Right ventricle myocardium inferior (tissue), 1 donor: ENCODE results near the gene NDRG3. TPM values are rescaled to one million over a fixed set of nuclear protein-coding genes. Genes with fewer than 3 reads are reported as not detected.
A peak's percentile ranks its signal among the peaks of the same experiment; 100 is the strongest.

ENCODE experiments used
- ATAC-seq: fragments of 200-7000 bp; cut with Tn5 transposase; one replicate; pipeline ENCODE4 v1.9.1; 2020; ENCODE audit warnings: mild to moderate bottlenecking, moderate library complexity
- DNase-seq: peaks from one replicate; pipeline ENCODE4 v3.0.0; 2021; ENCODE audit errors: missing footprints
- intact Hi-C: fragments of 100-400 bp; cut with DNase I; formaldehyde crosslinking; loops from one replicate; pipeline ENCODE4 v1.11.0; 2022
- total RNA-seq: library from RNA; stranded (reverse); fragmentation: NEBNext Ultra II Directional; extraction: Animal tissue kit (Norgen Biotek cat#: 25700); gene quantifications from one replicate; pipeline ENCODE4 v1.2.1, GENCODE V29; 2021
- donor health status: DM: no; HTN: yes; CAD: no; lungs with severe emphysema.

Gene NDRG3
- total RNA-seq, 1 donor from 2014 or later: 27.9 TPM

DNA sequence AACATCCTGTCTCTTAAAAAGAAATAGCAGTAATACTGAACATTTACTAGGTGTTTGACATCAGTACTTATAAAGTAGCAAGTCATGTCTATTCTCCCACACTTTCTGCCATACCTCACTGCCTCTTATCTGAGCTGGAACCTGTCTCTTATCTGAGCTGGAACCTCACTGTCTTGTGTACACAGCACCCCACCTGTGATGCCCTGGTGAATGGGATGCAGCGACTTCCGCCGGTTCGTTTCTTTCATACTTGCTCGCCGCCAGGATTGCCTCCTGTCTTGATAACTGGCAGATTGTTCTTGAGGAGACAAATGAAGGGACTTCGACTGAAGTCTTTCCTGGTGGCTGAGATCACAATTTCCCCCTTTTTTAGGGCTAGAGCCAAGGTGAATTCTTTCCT lies 24.8 kb upstream of the NDRG3 start:
- intact Hi-C loops: no loop called here
- DNase-seq: no peak
- no peak for ATAC-seq

DNA sequence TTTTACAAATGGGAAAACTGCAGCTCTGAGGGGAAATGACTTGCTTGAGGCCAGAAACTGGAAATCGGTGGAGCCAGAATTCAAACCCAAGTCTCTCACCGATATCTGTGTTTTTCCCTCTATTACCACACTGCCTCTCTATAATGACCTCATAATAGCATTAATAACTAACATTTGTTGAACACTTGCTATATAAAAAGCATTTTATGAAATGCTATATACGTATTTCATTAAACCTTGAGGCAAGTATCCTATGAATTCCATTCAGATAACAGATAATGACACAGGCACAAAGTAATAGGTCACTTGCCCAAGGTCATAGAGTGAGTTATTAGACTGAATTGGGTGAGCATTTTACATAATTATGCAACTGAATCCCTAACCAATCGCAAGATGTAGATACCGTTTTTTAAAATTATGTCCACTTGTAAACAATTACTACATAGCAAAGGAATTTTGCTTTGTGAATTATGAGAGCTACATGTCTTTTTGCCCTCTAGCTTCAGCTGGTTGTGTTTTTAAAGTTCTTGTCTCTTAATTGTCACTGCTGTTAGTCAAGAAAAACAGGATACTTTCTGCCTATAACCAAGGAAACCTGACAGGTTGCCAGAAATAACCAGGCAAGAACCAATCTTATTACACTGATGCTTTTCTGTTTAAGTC lies 23.0 kb upstream of the NDRG3 start:
- ATAC-seq: no peak
- intact Hi-C loops: no loop called here
- DNase-seq: no peak

DNA sequence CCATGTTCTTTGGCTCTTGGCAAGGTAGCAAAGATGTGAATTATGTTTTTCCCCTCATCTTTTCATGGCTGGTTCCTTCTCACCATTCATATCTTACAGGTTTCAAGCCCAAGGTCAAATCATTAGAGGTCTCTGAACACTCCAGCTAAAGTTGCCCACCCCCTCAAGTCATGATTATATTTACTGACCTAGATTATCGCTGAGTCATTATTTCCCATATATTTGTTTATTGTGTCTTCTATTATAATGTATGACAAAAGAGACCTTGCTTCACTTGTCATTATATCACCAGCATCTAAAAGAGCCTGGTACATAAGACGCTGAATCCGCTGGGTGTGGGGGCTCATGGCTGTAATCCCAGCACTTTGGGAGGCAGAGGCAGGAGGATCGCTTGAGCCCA lies 15.2 kb upstream of the NDRG3 start:
- ATAC-seq: no peak
- intact Hi-C loops: no loop called here
- no peak for DNase-seq

DNA sequence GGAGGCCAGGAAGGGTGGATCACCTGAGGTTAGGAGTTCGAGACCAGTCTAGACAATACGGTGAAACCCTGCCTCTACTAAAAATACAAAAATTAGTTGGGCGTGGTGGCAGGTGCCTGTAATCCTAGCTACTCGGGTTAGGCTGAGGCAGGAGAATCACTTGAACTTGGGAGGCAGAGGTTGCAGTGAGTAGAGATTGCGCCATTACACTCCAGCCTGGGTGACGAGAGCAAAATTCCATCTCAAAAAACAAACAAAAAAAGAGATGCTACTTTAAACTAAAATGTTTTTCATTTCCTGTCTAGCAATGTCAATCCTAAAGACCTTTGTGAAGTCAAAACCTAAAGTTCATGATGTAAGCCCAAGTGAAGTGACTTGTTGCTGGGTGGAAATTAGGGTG lies 14.8 kb upstream of the NDRG3 start:
- ATAC-seq (no peak), DNase-seq (no peak)
- intact Hi-C loops: no loop called here

DNA sequence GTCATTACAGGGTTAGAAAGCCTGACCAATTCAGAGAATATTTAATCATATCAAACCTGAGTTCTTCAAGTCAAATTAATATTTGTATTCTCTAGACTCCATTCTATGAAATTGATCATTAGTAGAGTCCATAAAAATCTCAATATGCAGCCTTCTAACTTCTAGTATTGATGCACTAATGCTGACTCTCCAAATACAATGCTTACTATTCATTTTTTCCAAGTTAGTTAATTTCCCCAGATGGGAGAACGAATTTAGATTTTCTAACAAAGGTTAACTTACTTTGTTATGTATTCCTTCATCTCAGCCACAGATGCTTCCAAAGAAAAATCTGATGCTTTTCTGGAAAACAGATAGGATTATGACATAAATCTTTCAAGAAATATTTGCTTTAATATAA lies 12.4 kb upstream of the NDRG3 start:
- ATAC-seq: no peak
- intact Hi-C loops: loop anchor here (10.0 kb wide), 1 partner anchor 213 kb away; the partner anchor contains the start of gene MYL9
- DNase-seq: no peak

DNA sequence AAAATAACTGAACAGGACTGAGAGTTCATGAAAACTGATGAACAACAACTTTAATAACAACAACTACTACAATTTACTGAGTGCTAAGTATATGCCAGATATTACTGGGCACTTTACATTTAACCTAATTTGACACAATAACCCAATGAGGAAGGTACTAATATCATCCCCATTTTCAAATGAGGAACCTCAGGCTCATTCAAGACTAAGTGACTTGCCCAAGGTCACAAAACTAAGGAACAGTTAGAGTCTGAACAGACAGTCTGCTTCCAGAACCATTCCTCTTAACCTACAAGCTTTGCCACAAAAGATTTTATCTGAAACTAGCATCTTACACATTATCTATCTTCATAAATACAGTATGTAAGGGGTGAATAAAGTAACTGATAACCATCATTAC lies 10.6 kb upstream of the NDRG3 start:
- ATAC-seq (no peak), DNase-seq (no peak)
- intact Hi-C loops: loop anchor here (10.0 kb wide), 1 partner anchor 212 kb away; the partner anchor contains the start of gene MYL9

DNA sequence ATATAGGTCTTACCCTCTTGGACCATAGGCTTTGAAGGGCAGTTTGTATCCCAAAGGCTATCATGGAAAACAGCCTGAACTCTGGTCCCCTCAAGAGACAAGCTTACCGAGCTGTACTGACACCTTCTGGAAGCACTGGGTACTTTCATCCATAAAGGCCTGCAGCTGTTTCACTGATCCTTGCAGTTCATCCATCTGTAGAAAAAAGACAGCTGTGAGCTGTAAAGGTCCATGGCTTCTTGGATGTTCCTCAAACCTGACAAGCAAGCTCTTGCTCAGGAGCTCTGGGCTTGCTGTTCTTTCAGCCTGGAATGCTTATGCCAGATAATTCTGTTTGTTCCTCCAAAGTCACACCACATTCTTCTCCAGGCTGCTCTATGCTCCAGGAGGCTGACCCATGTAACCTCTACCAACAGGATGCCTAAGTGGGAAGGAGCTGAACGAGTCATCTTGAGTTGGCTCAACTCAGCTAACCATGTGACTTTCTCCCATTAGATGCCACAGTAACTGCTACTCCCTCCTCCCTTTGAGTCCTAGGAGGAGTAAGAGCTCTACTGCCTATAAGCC lies 8.8 kb upstream of the NDRG3 start:
- intact Hi-C loops: loop anchor here (2.0 to 10.0 kb wide), 2 partner anchors 36 to 210 kb away; partner anchors contain the start of gene MYL9

DNA sequence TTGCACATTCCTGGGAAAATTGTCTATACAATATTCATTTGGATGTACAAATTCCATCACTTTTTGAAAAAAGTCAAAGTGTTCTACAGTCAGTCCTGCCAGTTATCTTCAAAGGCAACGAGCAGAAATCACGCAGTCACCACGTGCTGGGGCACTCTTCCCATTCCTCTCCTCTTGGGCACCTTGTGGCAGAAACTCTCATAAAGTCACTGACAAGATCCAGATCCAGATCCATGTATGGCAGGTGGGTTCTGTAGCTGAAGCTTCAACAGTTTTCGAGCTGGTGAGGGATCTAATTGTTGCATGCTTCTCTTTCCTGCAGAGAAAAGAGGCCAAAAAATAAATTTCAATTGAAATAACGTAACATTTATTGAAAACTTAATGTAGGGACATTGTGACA lies 6.7 kb upstream of the NDRG3 start:
- intact Hi-C loops: loop anchor here (10.0 kb wide), 1 partner anchor 208 kb away; the partner anchor contains the start of gene MYL9
- DNase-seq (no peak), ATAC-seq (no peak)

More for the DNA sequence above, 8.8 kb upstream of the NDRG3 start:
- no peak for DNase-seq
- peak; percentile 91 for ATAC-seq

DNA sequence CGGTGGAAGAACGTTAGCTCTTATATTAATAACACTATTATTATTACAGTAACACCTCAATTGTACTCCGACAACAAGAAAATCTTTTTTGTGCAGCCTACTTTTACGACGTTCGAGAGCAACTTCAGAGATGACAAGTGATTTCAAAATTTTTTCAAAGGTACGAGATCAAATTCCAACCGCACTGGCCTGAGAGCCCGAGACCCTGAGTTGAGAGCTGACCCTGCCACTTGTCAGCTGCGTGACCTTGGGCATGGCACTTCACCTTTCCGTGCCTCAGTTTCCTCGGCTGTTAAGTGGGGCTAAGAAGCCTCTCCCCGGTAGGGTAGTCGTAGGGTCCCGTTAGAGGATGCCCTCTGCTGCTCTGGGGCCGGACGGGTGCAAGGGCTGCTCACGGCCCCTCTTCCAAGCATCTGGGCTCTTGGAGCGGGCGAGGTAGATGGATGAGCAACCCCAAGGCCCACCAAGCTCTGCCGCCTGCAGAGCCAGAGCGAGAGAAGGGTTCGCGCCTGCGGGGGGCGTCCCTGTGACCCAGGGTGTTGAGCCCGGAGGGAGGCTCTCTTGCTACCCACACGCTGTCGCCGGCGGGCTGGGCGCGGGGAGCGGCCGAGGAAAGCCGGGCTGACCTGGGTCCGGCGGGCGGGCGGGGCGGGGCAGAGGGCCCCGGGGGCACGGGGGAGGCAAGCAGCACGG lies 510 bp downstream of the NDRG3 start:
- DNase-seq: no peak
- peak; percentile 2 for ATAC-seq
- intact Hi-C loops: no loop called here

DNA sequence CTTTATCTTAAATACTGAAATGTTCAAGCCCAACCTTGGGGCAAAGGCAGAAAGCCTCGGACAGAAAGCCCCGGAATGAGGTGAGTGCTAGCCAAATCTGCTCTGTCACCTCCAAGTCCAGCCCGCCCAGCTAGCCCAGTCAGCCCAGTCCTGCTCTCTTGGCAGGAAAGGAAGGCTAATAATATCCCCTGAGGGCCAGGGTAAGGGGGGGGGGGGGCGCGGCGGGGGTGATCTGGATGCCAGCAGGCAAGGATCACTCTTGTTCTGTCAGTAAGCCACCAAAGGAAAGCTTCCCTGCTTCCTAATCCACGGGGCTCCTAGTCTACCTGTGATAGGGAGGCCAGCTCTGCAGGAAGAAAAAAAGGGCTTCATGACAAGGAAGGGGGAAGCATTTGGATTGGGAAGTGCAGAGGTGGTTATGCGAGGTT lies 1.1 kb downstream of the NDRG3 start:
- ATAC-seq (peak; percentile 82), DNase-seq (peak; percentile 75)
- intact Hi-C loops: no loop called here

DNA sequence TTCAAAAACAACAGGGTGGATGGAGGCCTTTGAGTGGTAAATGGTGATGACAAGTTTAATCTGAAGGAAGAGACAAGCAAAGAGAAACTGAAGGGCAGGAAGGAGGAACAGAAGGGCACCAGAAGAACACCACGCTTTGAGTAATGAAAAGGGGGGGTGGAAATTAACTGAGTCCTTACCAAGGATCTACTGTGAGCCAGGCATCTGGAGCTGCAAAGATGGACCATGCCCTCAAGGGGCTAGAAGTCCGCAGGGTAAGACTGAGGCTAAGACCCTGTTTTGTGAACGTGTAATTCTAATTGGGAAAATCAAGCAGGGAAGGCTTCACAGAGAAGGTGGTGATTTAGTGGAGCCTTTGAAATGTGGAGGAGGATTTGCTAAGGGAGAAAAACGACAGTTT lies 1.6 kb downstream of the NDRG3 start:
- DNase-seq: no peak
- intact Hi-C loops: no loop called here
- no peak for ATAC-seq

DNA sequence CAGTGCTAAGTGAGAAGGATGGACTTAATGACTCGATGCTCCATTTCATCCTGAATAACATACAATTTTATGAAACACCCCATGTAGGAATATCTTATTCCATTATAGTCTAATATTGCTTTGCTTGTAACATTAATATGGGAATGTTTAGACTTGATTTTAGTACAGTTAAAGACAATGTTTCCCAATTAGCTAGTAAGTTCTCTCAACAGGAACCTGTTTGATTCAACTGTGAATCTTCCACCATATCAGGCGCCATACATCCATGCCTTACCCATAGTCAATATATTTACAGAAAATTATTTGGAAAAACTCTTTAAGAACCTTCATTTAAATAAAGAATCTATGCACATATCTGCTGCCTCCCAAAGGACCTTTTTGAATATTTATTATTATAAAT lies 3.3 kb downstream of the NDRG3 start:
- ATAC-seq: no peak
- DNase-seq: no peak
- intact Hi-C loops: no loop called here

DNA sequence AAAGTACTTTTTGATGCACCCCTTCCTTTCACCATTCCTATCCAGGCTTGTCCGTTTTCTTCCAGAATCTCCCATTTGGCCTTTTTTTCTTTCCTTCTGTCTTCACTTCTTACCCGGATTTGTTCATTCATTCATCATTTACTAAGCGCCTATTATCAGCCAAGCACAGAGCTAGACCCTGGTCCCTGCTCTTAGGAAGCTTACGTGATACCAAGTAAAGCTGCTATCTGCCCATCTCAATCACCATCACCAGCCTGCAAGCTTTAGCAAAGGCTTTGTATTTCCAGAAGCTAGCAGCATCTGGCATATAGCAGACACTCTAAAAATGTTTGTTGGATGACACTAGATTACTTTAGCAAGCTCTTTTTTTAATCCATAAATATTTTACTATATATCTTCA lies 4.8 kb downstream of the NDRG3 start:
- DNase-seq (no peak), ATAC-seq (no peak)
- intact Hi-C loops: no loop called here

DNA sequence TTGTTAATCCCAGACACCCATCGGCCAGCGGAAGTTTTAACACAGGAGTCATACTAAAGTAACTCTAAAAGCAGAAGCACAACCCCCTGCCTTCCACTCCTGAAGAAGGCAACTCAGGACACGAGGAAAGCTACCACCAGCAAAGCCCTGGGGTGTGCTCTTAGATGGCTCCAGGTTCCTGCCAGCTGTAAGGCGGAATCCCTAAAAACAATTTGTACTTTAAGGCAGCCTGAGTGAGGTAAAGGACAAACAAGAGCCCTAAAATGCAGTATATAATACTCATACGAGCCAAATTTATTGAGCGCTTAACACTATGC lies 8.7 kb downstream of the NDRG3 start:
- no peak for DNase-seq
- no peak for ATAC-seq
- intact Hi-C loops: no loop called here

DNA sequence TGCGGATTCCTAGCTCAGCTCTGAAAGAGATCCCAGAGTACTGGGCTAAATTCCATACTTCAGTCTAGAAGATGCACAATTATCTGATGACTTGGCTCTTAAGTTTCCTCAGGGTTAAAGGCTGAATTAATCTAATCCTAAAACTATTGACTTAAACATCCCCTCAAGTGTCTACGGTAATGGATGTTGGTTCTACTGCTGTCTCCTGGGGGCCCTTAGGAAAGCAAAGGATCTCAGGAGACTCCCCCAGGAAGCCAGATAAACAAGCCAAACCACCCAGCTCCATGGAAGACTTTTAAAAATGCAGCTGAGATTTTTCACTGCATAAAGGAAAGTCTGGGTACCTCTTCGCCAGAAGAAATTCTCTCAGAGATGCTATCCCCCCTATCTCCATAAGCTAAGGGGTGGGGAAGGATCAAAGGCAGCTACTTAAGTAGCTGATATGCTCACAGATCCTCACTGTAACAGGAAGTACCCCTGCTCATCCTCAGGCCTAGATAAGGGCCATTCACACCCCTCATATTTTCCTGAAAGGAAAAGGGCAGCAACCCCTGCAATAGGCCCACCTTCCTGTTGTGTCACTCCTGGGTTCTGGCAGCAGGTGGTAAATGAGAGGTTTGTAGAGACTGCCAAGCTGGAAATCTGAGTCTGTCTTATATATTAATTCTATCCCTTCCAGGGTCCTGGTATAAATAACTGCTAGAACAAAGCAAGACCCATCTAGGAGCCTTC lies 9.3 kb downstream of the NDRG3 start:
- DNase-seq (no peak), ATAC-seq (no peak)
- intact Hi-C loops: no loop called here

DNA sequence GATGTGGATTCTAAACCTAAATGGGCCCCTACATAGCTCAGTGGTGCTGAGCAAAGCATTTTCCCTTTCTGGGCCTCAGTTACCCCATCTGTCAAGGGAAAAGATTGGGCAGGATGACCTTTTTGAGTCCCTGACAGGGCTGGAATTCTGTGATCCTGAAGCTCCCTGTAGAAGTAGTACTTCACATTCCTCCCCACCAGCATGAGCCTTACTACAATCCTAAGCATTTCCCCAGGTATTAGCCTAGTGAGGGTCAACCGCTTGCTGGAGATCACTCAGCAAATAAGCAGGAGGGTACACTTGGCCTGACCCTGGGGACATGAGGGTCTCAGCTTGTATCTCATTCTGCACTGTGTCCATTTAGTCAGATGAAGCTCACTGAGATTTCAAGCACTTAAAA lies 13.4 kb downstream of the NDRG3 start:
- intact Hi-C loops: no loop called here
- no peak for ATAC-seq
- DNase-seq: no peak

DNA sequence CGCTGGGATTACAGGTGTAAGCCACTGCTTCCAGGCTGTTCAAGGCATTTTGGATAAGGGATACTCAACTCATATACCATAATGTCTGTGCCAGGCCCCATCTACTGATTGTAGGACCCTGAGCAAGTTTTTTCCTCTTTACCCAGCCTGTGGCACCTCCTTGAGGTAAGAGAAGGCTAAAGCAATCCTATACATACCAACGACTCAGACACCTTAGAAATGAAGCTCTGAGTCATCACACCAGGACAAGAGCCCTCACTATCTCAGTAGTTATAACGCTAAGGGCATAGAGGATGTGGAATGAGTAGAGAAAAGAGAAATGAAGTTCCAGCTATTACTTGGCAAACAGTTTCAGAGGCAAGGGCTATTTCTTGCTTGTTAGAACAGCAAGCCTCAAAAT lies 16.9 kb downstream of the NDRG3 start:
- ATAC-seq (no peak), DNase-seq (no peak)
- intact Hi-C loops: no loop called here

DNA sequence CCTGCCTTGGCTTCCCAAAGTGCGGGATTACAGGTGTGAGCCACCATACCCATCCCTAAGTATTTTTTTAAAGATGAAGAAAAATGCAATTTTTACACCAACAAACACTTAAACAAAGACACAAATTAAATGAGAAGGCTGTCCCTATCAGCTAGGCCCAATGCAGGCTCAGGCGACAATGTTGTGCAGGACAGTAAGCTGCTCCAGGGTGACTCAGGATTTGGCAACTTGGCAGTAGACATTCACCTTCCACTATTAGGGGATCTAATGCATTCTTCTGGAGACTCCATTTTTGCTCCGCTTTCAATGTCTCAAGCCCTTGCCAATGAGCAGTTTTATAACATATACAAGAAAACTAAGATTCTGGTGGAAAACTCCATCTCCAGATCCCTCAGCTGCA lies 19.7 kb downstream of the NDRG3 start:
- ATAC-seq (peak; percentile 63), DNase-seq (no peak)
- intact Hi-C loops: no loop called here

DNA sequence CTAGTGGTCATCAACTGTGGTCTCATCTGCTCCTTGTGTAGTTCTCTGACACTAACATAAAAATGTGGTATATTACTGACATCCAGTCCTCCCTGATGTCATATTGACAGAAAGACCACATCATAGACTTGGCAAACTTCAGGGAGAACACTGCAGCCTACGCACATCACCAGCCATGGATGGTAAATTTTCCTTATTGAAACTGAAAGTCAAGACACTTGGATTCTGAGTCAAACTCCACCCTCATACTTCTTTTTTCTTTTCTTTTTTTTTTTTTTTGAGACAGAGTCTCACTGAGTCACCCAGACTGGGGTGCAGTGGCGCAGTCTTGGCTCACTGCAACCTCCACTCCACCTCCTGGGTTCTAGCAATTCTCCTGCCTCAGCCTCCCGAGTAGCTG lies 25.4 kb downstream of the NDRG3 start:
- no peak for DNase-seq
- ATAC-seq: no peak

DNA sequence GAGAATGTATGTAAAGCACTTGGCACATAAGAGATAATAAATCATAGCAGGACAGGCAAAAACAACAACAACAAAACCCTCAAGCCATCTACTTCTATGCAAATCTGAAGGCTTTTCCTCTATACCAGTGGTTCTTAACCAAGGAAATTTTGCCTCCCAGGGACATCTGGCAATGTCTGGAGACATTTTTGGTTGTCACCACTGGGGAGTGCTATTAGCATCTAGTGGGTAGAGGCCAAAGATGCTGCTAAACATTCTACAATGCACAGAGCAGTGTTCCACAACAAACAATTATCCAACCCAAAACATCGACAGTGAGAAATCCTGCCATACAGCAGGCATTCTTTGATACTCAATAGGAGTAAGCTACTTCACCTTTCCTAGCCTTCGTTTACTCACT lies 28.2 kb downstream of the NDRG3 start:
- DNase-seq (no peak), ATAC-seq (peak; percentile 39)
- intact Hi-C loops: loop anchor here (2.0 kb wide), 1 partner anchor 37 kb away; no protein-coding TSS in a partner anchor

More for the DNA sequence above, 25.4 kb downstream of the NDRG3 start:
- intact Hi-C loops: no loop called here
